ENCODE data around the gene PAPOLA. TPM values are rescaled to one million over a fixed set of nuclear protein-coding genes. Genes with fewer than 3 reads are reported as not detected.
"Not testable (repeated sequence)": the region's sequence is repeated elsewhere in the genome, so short reads cannot be mapped to it uniquely, and the experiment has no call there.

The PAPOLA gene
- 137 TPM for total RNA-seq
- long read RNA-seq, full-length matches to known transcripts = 131 of 177 reads
- long read RNA-seq, partial matches to known transcripts = 25 of 177 reads
- long read RNA-seq, other reads (novel, unspliced or antisense) = 21 of 177 reads

GRCh38 chr14:96501740-96502620, at the start of gene PAPOLA:
Gene PAPOLA (plus strand): TSS chr14:96502382. CDS start chr14:96502593, 211 bp downstream.
- intact Hi-C loops (cut with DNase I) = loop anchor here (5.0 kb wide), 1 partner anchor 140 kb away; the partner anchor contains the start of genes ATG2B and GSKIP
- peak; percentile 97 for DNase-seq (ENCODE audit: low spot score)

- intact Hi-C loops (cut with DNase I) = no loop called here
- DNase-seq (ENCODE audit: low spot score) = no peak
Measured at GRCh38 chr14:96452684-96453083, 49.5 kb upstream of the PAPOLA start.

- no peak for DNase-seq (ENCODE audit: low spot score)
- intact Hi-C loops (cut with DNase I) = no loop called here
Measured at GRCh38 chr14:96455588-96455987, 46.6 kb upstream of the PAPOLA start.

GRCh38 chr14:96459851-96460250, 42.3 kb upstream of the PAPOLA start:
- DNase-seq (ENCODE audit: low spot score) = no peak
- intact Hi-C loops (cut with DNase I) = no loop called here

- intact Hi-C loops (cut with DNase I) = no loop called here
- no peak for DNase-seq (ENCODE audit: low spot score)
Measured at GRCh38 chr14:96461950-96462798, 40.0 kb upstream of the PAPOLA start.

- no peak for DNase-seq (ENCODE audit: low spot score)
- intact Hi-C loops (cut with DNase I) = no loop called here
Measured at GRCh38 chr14:96464136-96464535, 38.0 kb upstream of the PAPOLA start.

GRCh38 chr14:96466918-96467317, 35.3 kb upstream of the PAPOLA start:
- intact Hi-C loops (cut with DNase I) = no loop called here
- no peak for DNase-seq (ENCODE audit: low spot score)

- no peak for DNase-seq (ENCODE audit: low spot score)
- intact Hi-C loops (cut with DNase I) = no loop called here
Measured at GRCh38 chr14:96470331-96470730, 31.9 kb upstream of the PAPOLA start.

GRCh38 chr14:96470967-96471366, 31.2 kb upstream of the PAPOLA start:
- intact Hi-C loops (cut with DNase I); DNase-seq (ENCODE audit: low spot score): not testable (repeated sequence)

GRCh38 chr14:96478119-96478518, 24.1 kb upstream of the PAPOLA start:
- intact Hi-C loops (cut with DNase I) = no loop called here
- no peak for DNase-seq (ENCODE audit: low spot score)

- intact Hi-C loops (cut with DNase I) = no loop called here
- DNase-seq (ENCODE audit: low spot score) = no peak
Measured at GRCh38 chr14:96479435-96480146, 22.6 kb upstream of the PAPOLA start.

- intact Hi-C loops (cut with DNase I) = no loop called here
- no peak for DNase-seq (ENCODE audit: low spot score)
Measured at GRCh38 chr14:96481731-96482314, 20.4 kb upstream of the PAPOLA start.

GRCh38 chr14:96482986-96483385, 19.2 kb upstream of the PAPOLA start:
- intact Hi-C loops (cut with DNase I) = no loop called here
- no peak for DNase-seq (ENCODE audit: low spot score)

GRCh38 chr14:96484399-96484798, 17.8 kb upstream of the PAPOLA start:
- no peak for DNase-seq (ENCODE audit: low spot score)
- intact Hi-C loops (cut with DNase I) = no loop called here

GRCh38 chr14:96486705-96487104, 15.5 kb upstream of the PAPOLA start:
- intact Hi-C loops (cut with DNase I) = no loop called here
- no peak for DNase-seq (ENCODE audit: low spot score)

- intact Hi-C loops (cut with DNase I) = no loop called here
- no peak for DNase-seq (ENCODE audit: low spot score)
Measured at GRCh38 chr14:96489327-96489726, 12.9 kb upstream of the PAPOLA start.

GRCh38 chr14:96493178-96493577, 9.0 kb upstream of the PAPOLA start:
- no peak for DNase-seq (ENCODE audit: low spot score)
- intact Hi-C loops (cut with DNase I) = no loop called here

- intact Hi-C loops (cut with DNase I) = no loop called here
- DNase-seq (ENCODE audit: low spot score) = no peak
Measured at GRCh38 chr14:96494331-96494730, 7.9 kb upstream of the PAPOLA start.

- intact Hi-C loops (cut with DNase I) = no loop called here
- DNase-seq (ENCODE audit: low spot score) = no peak
Measured at GRCh38 chr14:96497087-96497486, 5.1 kb upstream of the PAPOLA start.
